Psoas muscle (tissue), 8 donors: ENCODE results near the gene RHOBTB3. TPM values are rescaled to one million over a fixed set of nuclear protein-coding genes. Genes with fewer than 3 reads are reported as not detected.

Source experiments
- ATAC-seq, 4 donors: fragments of 200-7000 bp; cut with Tn5 transposase; one replicate each; pipeline ENCODE4 v1.9.1; 2020; ENCODE audit warnings: moderate library complexity in 3 of 4, mild to moderate bottlenecking in 2 of 4
- DNase-seq, 2 donors: peaks; one replicate each; pipeline ENCODE4 v3.0.0-alpha.2; 2020
- H3K27ac ChIP-seq: fragments of 200-600 bp; one replicate; pipeline ENCODE4 v1.8.0; 2022
- H3K27me3 ChIP-seq, 3 donors: fragments of 200-600 bp in 1 of 3; one replicate each; pipeline versions ENCODE4 v1.6.1 to v1.8.0; 2013 to 2022; ENCODE audit warnings: low read length in 2 of 3, mild to moderate bottlenecking in 2 of 3, moderate library complexity in 1 of 3; ENCODE audit not compliant: insufficient read depth in 3 of 3
- H3K36me3 ChIP-seq, 2 donors: fragments of 200-600 bp in 1 of 2; one replicate each; pipeline versions ENCODE4 v1.6.1 to v1.8.0; 2013 to 2022; ENCODE audit warnings: low read depth in 1 of 2, mild to moderate bottlenecking in 1 of 2, moderate library complexity in 1 of 2; ENCODE audit not compliant: insufficient read depth in 1 of 2
- H3K4me1 ChIP-seq: fragments of 200-600 bp; one replicate; pipeline ENCODE4 v1.8.0; 2022
- H3K4me3 ChIP-seq: fragments of 200-600 bp; one replicate; pipeline ENCODE4 v1.8.0; 2022; ENCODE audit warnings: mild to moderate bottlenecking
- H3K9me3 ChIP-seq: fragments of 200-600 bp; one replicate; pipeline ENCODE4 v1.8.0; 2022
- CTCF ChIP-seq: fragments of 200-600 bp; IDR thresholded peaks from one replicate; pipeline ENCODE4 v1.8.0; 2022; ENCODE audit warnings: antibody characterized with exemption
- WGBS, 3 donors: extraction: QIAGEN DNeasy Blood & Tissue Kit; methylation state at CpG; one replicate each; pipeline versions ENCODE4 v1.1.6 to v1.1.7; 2013; 5-methylcytosine and 5-hydroxymethylcytosine counted together
- intact Hi-C, 2 donors: fragments of 100-400 bp; cut with DNase I; formaldehyde crosslinking; loops; one replicate each; pipeline versions ENCODE4 v1.11.0 to v1.14.2; 2022
- polyA plus RNA-seq, 3 donors: library from polyadenylated mRNA; stranded (reverse); fragments of 200-250 nt; gene quantifications; one replicate each; pipeline ENCODE4 v1.2.3, GENCODE V29; 2013
- total RNA-seq, 4 donors: library from RNA; stranded (reverse); fragmentation: NEBNext Ultra II Directional in 2 of 4; extraction: Animal tissue kit (Norgen Biotek cat#: 25700) in 2 of 4; gene quantifications; one replicate each; pipeline versions ENCODE4 v1.2.1 to v1.2.4, GENCODE V29; 2021 to 2023
- donor health status: healthy with polysubstance abuse.
- donor health status: DM: no; HTN: no; CAD: no; lungs with moderate emphysema.
- donor health status: Bipolar disorder and iron deficiency.
- donor health status: healthy.
- donor health status: DM: yes; HTN: yes; CAD: no.
- donor health status: DM: no; HTN: no; CAD: no.
- donor health status: DM: no; HTN: no; CAD: no.
- donor health status: DM: yes; HTN: yes; CAD: no.

The RHOBTB3 gene
- total and polyA plus RNA-seq, 7 donors: 19.0 to 86.0 (median 53.2) TPM

- Histone ChIP-seq H3K4me1 (peaks cover 6% of the 10 kb centered on the region), H3K27ac (no peak overlapping the region), H3K27me3 (no peaks in the 10 kb centered on the region), H3K9me3 (no peaks in the 10 kb centered on the region), H3K4me3 (no peak overlapping the region), H3K36me3 (peaks cover 0 to 46% of the 10 kb centered on the region in 2 donors)
- ATAC-seq: peak in 1 of 4 donors; percentile 28
- no peak for DNase-seq
- intact Hi-C loops: no loop called here
- TF ChIP-seq CTCF: no peak
- 90 to 100% (median 95%) methylated on average over 1 of the region's 1 CpG for WGBS, 3 donors
These were observed 12.7 kb downstream of the RHOBTB3 start for GRCh38 chr5:95743877-95744276.

- no peaks in the 10 kb centered on the region for H3K9me3 ChIP-seq
- no peak for ATAC-seq
- no peak overlapping the region for H3K4me3 ChIP-seq
- H3K27ac ChIP-seq: no peak overlapping the region
- DNase-seq: no peak
- no peaks in the 10 kb centered on the region for H3K27me3 ChIP-seq
- TF ChIP-seq CTCF: no peak
- peaks cover 2 to 61% of the 10 kb centered on the region in 2 donors for H3K36me3 ChIP-seq
- intact Hi-C loops: no loop called here
- H3K4me1 ChIP-seq: peaks cover 6% of the 10 kb centered on the region
These were observed 15.1 kb downstream of the RHOBTB3 start for GRCh38 chr5:95746194-95746593.

GRCh38 chr5:95746722-95747679, 15.9 kb downstream of the RHOBTB3 start:
- Histone ChIP-seq H3K36me3 (peaks cover 2 to 67% of the 10 kb centered on the region in 2 donors), H3K27me3 (no peaks in the 10 kb centered on the region), H3K27ac (no peak overlapping the region), H3K9me3 (no peaks in the 10 kb centered on the region), H3K4me1 (peaks cover 6% of the 10 kb centered on the region), H3K4me3 (no peak overlapping the region)
- ATAC-seq (peak in 1 of 4 donors; percentile 20), DNase-seq (no peak)
- WGBS, 3 donors: 75 to 82% (median 81%) methylated on average over 8 of the region's 8 CpGs
- intact Hi-C loops: no loop called here
- no peak for TF ChIP-seq CTCF

GRCh38 chr5:95748133-95748532, 17.0 kb downstream of the RHOBTB3 start:
- no peak overlapping the region for H3K4me3 ChIP-seq
- H3K27ac ChIP-seq: no peak overlapping the region
- peaks cover 3% of the 10 kb centered on the region for H3K4me1 ChIP-seq
- no peak for DNase-seq
- H3K36me3 ChIP-seq: peaks cover 2 to 71% of the 10 kb centered on the region in 2 donors
- no peaks in the 10 kb centered on the region for H3K27me3 ChIP-seq
- TF ChIP-seq CTCF: no peak
- intact Hi-C loops: no loop called here
- no peak for ATAC-seq
- WGBS, 3 donors: 44 to 72% (median 46%) methylated on average over 2 of the region's 2 CpGs
- no peaks in the 10 kb centered on the region for H3K9me3 ChIP-seq
